Transverse colon (tissue), 3 donors: ENCODE measurements around the gene RFX1.

ENCODE experiments used
- EP300 ChIP-seq: sonication (generic); formaldehyde crosslinking; IDR thresholded peaks from one replicate; pipeline ENCODE4 v1.6.1; 2017; ENCODE audit warnings: antibody characterized with exemption, low read depth
- POLR2A ChIP-seq: fragments of 450-650 bp; IDR thresholded peaks from one replicate; pipeline ENCODE4 v1.6.1; 2016; ENCODE audit warnings: antibody characterized with exemption, mild to moderate bottlenecking, moderate library complexity
- TF ChIP-seq, protein P1 (sequence below), 5 experiments: fragments of 200-600 bp in 3 of 5; fragments of 450-650 bp in 2 of 5; sonication (generic) in 3 of 5; IDR thresholded peaks; 1 replicate in 2 of 5; 2 replicates in 3 of 5; pipeline ENCODE4 v1.5.1; 2016 to 2017; ENCODE audit warnings: antibody characterized with exemption in 5 of 5, inconsistent platforms in 3 of 5, mild to moderate bottlenecking in 2 of 5, moderate library complexity in 1 of 5

DNA sequence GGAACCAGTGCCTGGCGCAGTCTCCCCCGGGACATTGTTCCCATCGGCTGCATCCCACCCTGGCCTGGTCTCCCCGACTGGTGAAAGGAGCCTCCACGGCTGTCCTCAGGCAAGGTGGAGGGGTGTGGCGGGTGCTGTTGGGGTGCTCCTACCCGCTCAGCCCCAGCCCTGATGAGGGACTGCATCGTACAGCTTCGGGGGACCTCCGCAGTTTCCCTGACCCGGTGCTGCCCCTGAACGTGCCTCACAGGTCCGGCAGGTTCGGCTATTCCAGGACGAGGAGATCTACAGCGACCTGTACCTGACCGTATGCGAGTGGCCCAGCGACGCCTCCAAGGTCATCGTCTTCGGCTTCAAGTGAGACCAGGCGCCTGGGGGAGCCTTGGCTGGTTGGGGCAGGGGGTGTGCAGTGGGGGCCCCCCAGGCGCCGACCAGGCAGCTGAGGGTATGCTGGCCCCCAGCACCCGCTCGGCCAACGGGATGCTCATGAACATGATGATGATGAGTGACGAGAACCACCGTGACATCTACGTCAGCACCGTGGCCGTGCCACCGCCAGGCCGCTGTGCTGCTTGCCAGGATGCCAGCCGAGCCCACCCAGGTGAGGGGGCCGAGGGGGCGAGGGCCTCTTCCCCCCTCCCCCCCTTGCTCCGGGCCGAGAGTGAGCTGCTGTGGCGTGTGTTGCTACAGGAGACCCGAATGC lies 50.3 kb downstream of the RFX1 start:
- no peak for TF ChIP-seq POLR2A
- TF ChIP-seq, protein P1, sequence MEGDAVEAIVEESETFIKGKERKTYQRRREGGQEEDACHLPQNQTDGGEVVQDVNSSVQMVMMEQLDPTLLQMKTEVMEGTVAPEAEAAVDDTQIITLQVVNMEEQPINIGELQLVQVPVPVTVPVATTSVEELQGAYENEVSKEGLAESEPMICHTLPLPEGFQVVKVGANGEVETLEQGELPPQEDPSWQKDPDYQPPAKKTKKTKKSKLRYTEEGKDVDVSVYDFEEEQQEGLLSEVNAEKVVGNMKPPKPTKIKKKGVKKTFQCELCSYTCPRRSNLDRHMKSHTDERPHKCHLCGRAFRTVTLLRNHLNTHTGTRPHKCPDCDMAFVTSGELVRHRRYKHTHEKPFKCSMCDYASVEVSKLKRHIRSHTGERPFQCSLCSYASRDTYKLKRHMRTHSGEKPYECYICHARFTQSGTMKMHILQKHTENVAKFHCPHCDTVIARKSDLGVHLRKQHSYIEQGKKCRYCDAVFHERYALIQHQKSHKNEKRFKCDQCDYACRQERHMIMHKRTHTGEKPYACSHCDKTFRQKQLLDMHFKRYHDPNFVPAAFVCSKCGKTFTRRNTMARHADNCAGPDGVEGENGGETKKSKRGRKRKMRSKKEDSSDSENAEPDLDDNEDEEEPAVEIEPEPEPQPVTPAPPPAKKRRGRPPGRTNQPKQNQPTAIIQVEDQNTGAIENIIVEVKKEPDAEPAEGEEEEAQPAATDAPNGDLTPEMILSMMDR (IDR thresholded peaks at IDR 0.05), result no peak
- no peak for TF ChIP-seq EP300
